Measurements from ENCODE around the gene IL17C. TPM values are rescaled to one million over a fixed set of nuclear protein-coding genes. Genes with fewer than 3 reads are reported as not detected.

IL17C gene
- total and polyA plus RNA-seq, 2 experiments from 2014 or later = not detected

DNA sequence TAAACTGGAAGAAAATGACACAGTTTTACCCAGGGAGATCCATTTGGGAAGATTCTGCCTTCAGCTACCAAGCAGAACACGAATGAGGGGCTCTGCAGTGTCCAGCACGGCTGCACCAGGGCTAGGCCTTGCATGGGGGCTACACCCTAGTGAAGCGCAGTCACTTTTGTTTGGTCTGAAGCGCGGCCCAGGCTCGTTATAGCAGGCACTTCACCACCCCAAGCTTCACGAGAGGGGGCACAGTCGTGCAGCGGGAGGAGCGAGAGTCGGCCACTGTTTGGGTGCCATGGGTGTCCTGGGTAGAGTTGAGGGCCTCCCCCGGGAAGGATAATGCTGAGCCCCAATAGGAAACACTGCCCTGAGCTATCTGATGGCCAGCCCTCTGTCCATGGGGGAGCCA is 21.6 kb upstream of the IL17C start:
- DNase-seq (ENCODE audit: low read depth in 1 of 2, low spot score in 1 of 2) = no peak
- Histone ChIP-seq H3K4me3 (no peak overlapping the region), H3K9me3 (ENCODE audit: low read depth) (no peaks in the 10 kb centered on the region), H3K27ac (peak overlapping the region; percentile 55), H3K36me3 (peaks cover 3% of the 10 kb centered on the region), H3K27me3 (no peaks in the 10 kb centered on the region), H3K4me1 (ENCODE audit: low read depth) (peaks cover 3% of the 10 kb centered on the region)
- TF ChIP-seq CTCF (IDR thresholded peaks at IDR 0.05; ENCODE audit: low read depth, low read length) = no peak

GRCh38 chr16:88617268-88618031 is 20.9 kb upstream of the IL17C start:
- H3K4me1 ChIP-seq (ENCODE audit: low read depth) = peaks cover 3% of the 10 kb centered on the region
- H3K36me3 ChIP-seq = peaks cover 9% of the 10 kb centered on the region
- no peak overlapping the region for H3K27ac ChIP-seq
- no peak overlapping the region for H3K4me3 ChIP-seq
- no peak for TF ChIP-seq CTCF (IDR thresholded peaks at IDR 0.05; ENCODE audit: low read depth, low read length)
- H3K27me3 ChIP-seq = no peaks in the 10 kb centered on the region
- DNase-seq (ENCODE audit: low read depth in 1 of 2, low spot score in 1 of 2) = no peak
- no peaks in the 10 kb centered on the region for H3K9me3 ChIP-seq (ENCODE audit: low read depth)

DNA sequence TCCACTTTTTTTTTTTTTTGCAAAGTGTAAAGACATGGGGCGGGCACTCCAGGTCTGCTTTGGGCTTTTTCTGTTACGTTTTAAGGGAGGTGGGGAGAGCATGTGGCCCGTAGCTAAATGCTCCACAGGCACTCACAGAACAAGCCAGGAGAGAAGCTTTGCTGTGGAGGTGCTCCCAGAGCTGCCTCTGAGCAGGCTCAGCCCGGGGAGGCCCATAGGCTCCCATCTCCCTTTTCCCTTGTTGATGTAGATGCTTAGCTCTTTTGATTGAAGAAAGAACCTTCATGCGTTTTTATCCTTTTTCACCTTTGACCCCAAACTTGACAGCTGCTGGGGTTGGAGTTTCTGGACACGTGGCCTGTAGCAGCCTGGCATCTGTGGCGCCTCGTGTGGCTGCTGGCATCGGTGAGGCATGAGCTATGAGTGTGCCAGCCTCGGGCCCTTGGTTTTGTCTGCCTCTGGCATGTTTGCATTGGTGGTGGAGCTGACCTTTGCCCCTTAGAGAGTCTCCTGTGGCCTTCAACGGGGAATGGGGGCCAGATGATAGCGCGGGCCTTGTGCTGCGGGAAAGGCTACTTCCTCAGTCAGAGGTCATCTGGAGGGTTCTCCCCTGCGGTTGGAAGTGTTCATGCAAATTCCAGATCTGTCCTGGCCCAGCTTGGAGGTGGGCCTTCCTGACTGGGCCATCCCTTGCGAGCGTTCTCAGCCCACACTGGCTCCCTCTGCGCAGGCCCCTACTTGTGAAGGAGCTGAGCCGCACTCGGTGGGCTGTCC is 20.0 kb upstream of the IL17C start:
- H3K27me3 ChIP-seq = no peaks in the 10 kb centered on the region
- DNase-seq (ENCODE audit: low read depth in 1 of 2, low spot score in 1 of 2) = no peak
- TF ChIP-seq CTCF (IDR thresholded peaks at IDR 0.05; ENCODE audit: low read depth, low read length) = no peak
- H3K36me3 ChIP-seq = peaks cover 17% of the 10 kb centered on the region
- peak overlapping the region; percentile 55 for H3K27ac ChIP-seq
- peaks cover 3% of the 10 kb centered on the region for H3K4me1 ChIP-seq (ENCODE audit: low read depth)
- H3K9me3 ChIP-seq (ENCODE audit: low read depth) = no peaks in the 10 kb centered on the region
- H3K4me3 ChIP-seq = no peak overlapping the region

DNA sequence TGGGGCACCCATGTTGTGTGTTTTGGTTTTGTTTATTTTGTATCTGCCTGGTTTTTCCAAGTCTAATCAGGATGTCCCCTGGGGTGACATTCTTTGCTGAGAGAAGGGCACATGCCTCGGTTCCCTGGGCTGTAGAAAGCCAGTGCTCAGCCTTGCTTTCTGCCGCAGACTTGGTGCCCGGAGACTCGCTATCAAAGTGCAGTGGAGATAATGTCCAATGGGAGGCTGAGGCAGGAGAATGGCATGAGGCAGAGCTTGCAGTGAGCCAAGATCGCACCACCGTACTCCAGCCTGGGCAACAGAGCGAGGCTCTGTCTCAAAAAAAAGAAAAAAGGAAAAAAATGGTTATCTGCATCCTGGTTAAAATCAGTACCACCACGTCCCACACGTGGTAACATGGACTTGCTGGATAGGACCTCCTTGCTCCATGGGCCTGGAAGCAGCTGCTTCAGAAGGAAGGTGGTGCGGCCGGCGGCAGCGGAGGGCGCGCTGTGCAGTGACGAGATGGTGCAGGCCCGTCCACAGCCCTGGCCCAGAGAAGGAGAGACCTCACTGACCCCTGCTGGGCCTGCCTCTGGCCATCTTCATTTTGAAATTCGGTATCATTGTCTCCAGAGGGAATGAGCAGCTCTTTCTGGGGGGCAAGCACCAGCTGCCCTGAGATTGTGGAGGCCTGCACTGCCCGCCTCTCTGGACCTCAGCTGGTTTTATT is 19.3 kb upstream of the IL17C start:
- Histone ChIP-seq H3K9me3 (ENCODE audit: low read depth) (no peaks in the 10 kb centered on the region), H3K27me3 (no peaks in the 10 kb centered on the region), H3K4me1 (ENCODE audit: low read depth) (peaks cover 3% of the 10 kb centered on the region), H3K36me3 (peaks cover 20% of the 10 kb centered on the region), H3K4me3 (no peak overlapping the region), H3K27ac (peak overlapping the region; percentile 55)
- no peak for TF ChIP-seq CTCF (IDR thresholded peaks at IDR 0.05; ENCODE audit: low read depth, low read length)
- DNase-seq (ENCODE audit: low read depth in 1 of 2, low spot score in 1 of 2) = no peak

- Histone ChIP-seq H3K27me3 (no peaks in the 10 kb centered on the region), H3K9me3 (ENCODE audit: low read depth) (no peaks in the 10 kb centered on the region), H3K4me1 (ENCODE audit: low read depth) (peaks cover 3% of the 10 kb centered on the region), H3K36me3 (peaks cover 24% of the 10 kb centered on the region), H3K27ac (no peak overlapping the region), H3K4me3 (no peak overlapping the region)
- TF ChIP-seq CTCF (IDR thresholded peaks at IDR 0.05; ENCODE audit: low read depth, low read length) = no peak
- no peak for DNase-seq (ENCODE audit: low read depth in 1 of 2, low spot score in 1 of 2)
Measured at GRCh38 chr16:88619859-88620815, 18.2 kb upstream of the IL17C start.

Measured in cardiac muscle cell (in vitro differentiated cells and primary cell).